Aorta (tissue), 5 donors: Measurements from ENCODE around the gene PRAMEF10. TPM values are rescaled to one million over a fixed set of nuclear protein-coding genes. Genes with fewer than 3 reads are reported as not detected.
"Not testable (repeated sequence)": the region's sequence is repeated elsewhere in the genome, so short reads cannot be mapped to it uniquely, and the experiment has no call there.

Source experiments
- ATAC-seq: fragments of 200-7000 bp; cut with Tn5 transposase; one replicate; pipeline ENCODE4 v1.9.1; 2022; ENCODE audit warnings: moderate library complexity; ENCODE audit not compliant: low FRiP score
- DNase-seq, 2 donors: peaks; one replicate each; pipeline ENCODE4 v3.0.0-alpha.2; 2020
- H3K27ac ChIP-seq, 2 donors: one replicate each; pipeline ENCODE4 v1.5.1; 2013; ENCODE audit warnings: low read length in 2 of 2, mild to moderate bottlenecking in 2 of 2, moderate library complexity in 2 of 2, control low read depth in 1 of 2, inconsistent platforms in 1 of 2, low read depth in 1 of 2
- H3K27me3 ChIP-seq, 2 donors: one replicate each; pipeline ENCODE4 v1.6.1; 2013; ENCODE audit warnings: control low read depth in 1 of 2, low read length in 1 of 2, mild to moderate bottlenecking in 1 of 2, moderate library complexity in 1 of 2; ENCODE audit not compliant: insufficient read depth in 2 of 2, control insufficient read depth in 1 of 2
- H3K36me3 ChIP-seq, 2 donors: one replicate each; pipeline ENCODE4 v1.6.1; 2013; ENCODE audit warnings: control low read depth in 1 of 2, low read length in 1 of 2, mild to moderate bottlenecking in 1 of 2; ENCODE audit not compliant: insufficient read depth in 2 of 2, control insufficient read depth in 1 of 2
- H3K4me1 ChIP-seq, 2 donors: one replicate each; pipeline ENCODE4 v1.6.1; 2013; ENCODE audit warnings: low read length in 2 of 2, control low read depth in 1 of 2, mild to moderate bottlenecking in 1 of 2, moderate library complexity in 1 of 2; ENCODE audit not compliant: insufficient read depth in 2 of 2, control insufficient read depth in 1 of 2
- H3K4me3 ChIP-seq, 2 donors: one replicate each; pipeline ENCODE4 v1.5.1; 2013; ENCODE audit warnings: low read length in 2 of 2, control low read depth in 1 of 2, mild to moderate bottlenecking in 1 of 2
- H3K9me3 ChIP-seq: one replicate; pipeline ENCODE4 v1.6.1; 2013; ENCODE audit warnings: mild to moderate bottlenecking, low read length; ENCODE audit not compliant: control insufficient read depth
- WGBS, 2 donors: extraction: QIAGEN DNeasy Blood & Tissue Kit; methylation state at CpG; one replicate each; pipeline ENCODE4 v1.1.7; 2013; 5-methylcytosine and 5-hydroxymethylcytosine counted together
- intact Hi-C, 2 donors: fragments of 100-400 bp; cut with DNase I; formaldehyde crosslinking; loops; one replicate each; pipeline versions ENCODE4 v1.14.2 to v1.15.0; 2022
- polyA plus RNA-seq, 2 donors: library from polyadenylated mRNA; stranded (reverse); fragments of 200-250 nt; gene quantifications; one replicate each; pipeline ENCODE4 v1.2.3, GENCODE V29; 2013
- total RNA-seq, 2 donors: library from RNA; stranded (reverse); fragmentation: NEBNext Ultra II Directional; extraction: Animal tissue kit (Norgen Biotek cat#: 25700); gene quantifications; one replicate each; pipeline ENCODE4 v1.2.1, GENCODE V29; 2021
- donor health status: healthy with polysubstance abuse.
- donor health status: Bipolar disorder and iron deficiency.
- donor health status: DM: no; HTN: no; CAD: no.
- donor health status: DM: no; HTN: no; CAD: no.
- donor health status: DM: yes; HTN: yes; CAD: no.

The PRAMEF10 gene
- total and polyA plus RNA-seq, 4 donors = not detected

DNA sequence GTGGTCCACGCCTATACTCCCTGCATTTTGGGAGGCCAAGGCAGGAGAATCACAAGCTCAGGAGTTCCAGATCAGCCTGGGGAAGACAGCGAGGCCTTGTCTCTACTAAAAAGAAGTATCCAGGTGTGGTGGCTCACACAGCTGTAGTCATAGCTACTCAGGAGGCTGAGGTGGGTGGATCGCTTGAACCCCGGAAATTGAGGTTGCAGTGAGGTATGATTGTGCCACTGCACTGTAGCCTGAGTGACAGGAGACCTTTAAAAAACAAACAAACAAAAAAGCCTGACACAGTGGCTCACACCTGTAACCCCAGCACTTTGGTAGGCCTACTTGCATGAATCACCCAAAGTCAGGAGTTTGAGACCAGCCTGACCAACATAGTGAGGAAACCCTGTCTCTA, 19.6 kb downstream of the PRAMEF10 start:
- WGBS, 2 donors = 83 to 89% methylated on average over 3 of the region's 4 CpGs
- H3K36me3 ChIP-seq, DNase-seq, H3K4me1 ChIP-seq, H3K4me3 ChIP-seq, H3K9me3 ChIP-seq, H3K27ac ChIP-seq, H3K27me3 ChIP-seq, intact Hi-C loops, ATAC-seq: not testable (repeated sequence)

DNA sequence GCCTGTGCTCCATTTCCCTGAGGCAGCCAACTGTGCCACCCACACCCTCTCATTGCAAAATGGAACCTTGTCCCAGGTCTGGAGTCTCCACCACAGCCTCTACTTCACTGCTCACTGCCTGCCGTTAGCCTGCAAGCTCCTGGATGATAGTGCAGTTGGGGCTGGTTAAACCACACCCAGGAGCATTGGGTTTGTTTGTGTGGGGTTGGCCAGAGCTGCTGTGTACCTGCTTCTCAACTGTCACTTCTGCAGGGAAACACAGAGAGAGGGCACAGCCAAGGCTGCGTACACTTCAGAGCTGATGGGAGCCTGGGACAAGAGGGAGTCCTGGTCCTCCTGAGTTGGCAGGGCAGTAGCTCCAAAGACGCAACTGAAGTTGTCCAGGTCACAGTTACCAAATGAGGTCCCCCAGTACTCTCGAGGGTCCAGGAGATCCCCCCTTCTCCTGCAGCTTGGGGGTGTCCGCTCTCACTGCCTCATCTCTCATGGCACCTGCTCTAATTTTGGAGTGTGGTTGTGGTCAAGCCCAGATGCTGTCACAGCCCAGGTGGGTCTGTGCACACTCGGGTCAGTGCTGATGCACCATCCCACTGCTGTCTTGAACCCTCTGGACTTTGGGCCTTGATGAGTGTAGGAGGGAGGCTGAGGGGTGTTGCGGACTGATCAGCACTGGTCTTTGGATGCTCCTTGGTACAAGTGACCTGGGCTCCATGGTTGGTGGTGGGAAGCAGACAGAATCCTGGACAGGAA, 34.8 kb downstream of the PRAMEF10 start:
- H3K9me3 ChIP-seq, H3K4me1 ChIP-seq, H3K27me3 ChIP-seq, H3K4me3 ChIP-seq, DNase-seq, ATAC-seq, H3K36me3 ChIP-seq, intact Hi-C loops, H3K27ac ChIP-seq: not testable (repeated sequence)
- WGBS, 2 donors = 75 to 86% methylated on average over 3 to 5 of the region's 7 CpGs

DNA sequence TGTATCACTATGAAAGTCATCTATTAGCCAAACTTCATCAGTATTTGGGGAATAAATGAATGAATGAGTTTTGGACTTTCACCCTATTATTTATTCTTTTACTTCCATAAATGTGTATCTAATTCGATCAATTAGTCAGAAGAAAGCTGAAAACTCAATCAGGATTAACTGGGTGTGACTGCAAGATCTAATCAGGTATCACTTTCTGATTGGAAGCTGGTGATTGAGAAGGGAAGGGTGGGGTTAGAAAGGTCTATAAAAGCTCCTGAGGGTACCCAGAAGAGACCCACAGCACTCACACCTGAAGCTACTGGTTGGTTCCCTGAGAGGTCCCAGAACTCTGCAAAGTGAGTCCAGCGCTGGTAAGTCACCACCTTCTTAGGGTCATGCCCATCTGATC, 41.3 kb downstream of the PRAMEF10 start, which contains the start of gene PRAMEF2:
Gene PRAMEF2, plus strand, starts transcription at position 301 of the 400 bp plus-strand sequence. CDS start 1,924 bp downstream, outside the sequence.
- H3K27me3 ChIP-seq, H3K36me3 ChIP-seq, H3K4me3 ChIP-seq, H3K27ac ChIP-seq, ATAC-seq, intact Hi-C loops, H3K9me3 ChIP-seq, DNase-seq, H3K4me1 ChIP-seq: not testable (repeated sequence)
- WGBS, 2 donors = 46 to 84% methylated on average over 2 of the region's 2 CpGs

DNA sequence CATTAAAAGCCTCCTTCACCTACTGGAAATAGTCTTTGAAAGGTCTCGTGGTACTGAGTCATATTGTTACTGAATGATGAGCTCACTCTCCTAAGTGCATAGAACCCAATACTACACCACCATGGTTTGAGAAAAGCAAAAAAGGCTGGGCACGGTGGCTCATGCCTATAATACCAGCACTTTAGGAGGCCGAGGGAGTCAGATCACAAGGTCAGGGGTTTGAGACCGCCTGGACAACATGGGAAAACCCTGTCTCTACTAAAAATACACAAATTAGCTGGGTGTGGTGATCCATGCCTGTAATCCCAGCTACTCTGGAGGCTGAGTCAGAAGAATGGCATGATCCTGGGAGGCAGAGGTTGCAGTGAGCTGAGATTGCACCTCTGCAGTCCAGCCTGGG, 46.3 kb downstream of the PRAMEF10 start:
- no peak overlapping the region for H3K27ac ChIP-seq
- no peaks in the 10 kb centered on the region for H3K27me3 ChIP-seq
- 60 to 65% methylated on average over 4 of the region's 4 CpGs for WGBS, 2 donors
- no peaks in the 10 kb centered on the region for H3K36me3 ChIP-seq
- DNase-seq (no peak), ATAC-seq (no peak)
- no peaks in the 10 kb centered on the region for H3K4me1 ChIP-seq
- H3K9me3 ChIP-seq = peaks cover 3% of the 10 kb centered on the region
- H3K4me3 ChIP-seq = no peak overlapping the region
- intact Hi-C loops = no loop called here

DNA sequence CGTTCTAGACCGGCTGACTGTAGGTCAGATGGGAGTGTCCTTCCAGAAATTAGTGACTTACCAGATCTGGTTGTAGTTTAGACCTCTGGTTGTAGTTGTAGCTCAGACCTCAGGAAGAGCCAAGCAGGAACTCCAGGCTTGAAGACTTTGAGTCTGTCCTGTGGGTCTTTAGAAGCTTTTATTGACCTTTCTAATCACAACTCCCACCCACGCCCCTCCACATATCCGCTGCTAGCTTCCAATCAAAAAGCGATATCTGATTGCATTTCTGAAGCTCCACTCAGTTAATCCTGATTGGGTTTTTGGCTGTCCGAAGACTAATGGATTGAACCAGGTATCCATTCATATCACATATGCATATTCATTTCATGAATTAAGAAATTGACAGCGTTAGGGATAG, 49.5 kb downstream of the PRAMEF10 start, which contains the start of gene HNRNPCL1:
Gene HNRNPCL1, minus strand, starts transcription at position 101 of the 400 bp plus-strand sequence. CDS start 431 bp downstream, outside the sequence.
- H3K4me3 ChIP-seq, intact Hi-C loops, H3K27ac ChIP-seq, ATAC-seq, DNase-seq, H3K4me1 ChIP-seq, H3K27me3 ChIP-seq, H3K9me3 ChIP-seq, H3K36me3 ChIP-seq: not testable (repeated sequence)
- WGBS, 2 donors = 87 to 91% methylated on average over 7 of the region's 7 CpGs

Other genes starting within 250 kb of the PRAMEF10 start
- not detected for gene AADACL3, start 182.2 kb downstream of the PRAMEF10 start, total RNA-seq
- gene AADACL3, start 182.2 kb downstream of the PRAMEF10 start, polyA plus RNA-seq = not detected
- not detected for gene CFAP107, start 152.1 kb downstream of the PRAMEF10 start, total RNA-seq
- not detected for gene CFAP107, start 152.1 kb downstream of the PRAMEF10 start, polyA plus RNA-seq
- not detected for gene PRAMEF12, start 124.5 kb downstream of the PRAMEF10 start, total RNA-seq
- not detected for gene PRAMEF12, start 124.5 kb downstream of the PRAMEF10 start, polyA plus RNA-seq
- not detected for gene PRAMEF1, start 106.9 kb downstream of the PRAMEF10 start, total RNA-seq
- gene PRAMEF1, start 106.9 kb downstream of the PRAMEF10 start, polyA plus RNA-seq = not detected
- not detected for gene PRAMEF11, start 66.9 kb downstream of the PRAMEF10 start, total RNA-seq
- gene PRAMEF11, start 66.9 kb downstream of the PRAMEF10 start, polyA plus RNA-seq = not detected
- gene HNRNPCL1, start 49.5 kb downstream of the PRAMEF10 start, total RNA-seq = not detected
- not detected for gene HNRNPCL1, start 49.5 kb downstream of the PRAMEF10 start, polyA plus RNA-seq
- not detected for gene PRAMEF2, start 41.2 kb downstream of the PRAMEF10 start, total RNA-seq
- not detected for gene PRAMEF2, start 41.2 kb downstream of the PRAMEF10 start, polyA plus RNA-seq
- not detected for gene PRAMEF4, start 12.1 kb downstream of the PRAMEF10 start, total RNA-seq
- gene PRAMEF4, start 12.1 kb downstream of the PRAMEF10 start, polyA plus RNA-seq = not detected
- gene PRAMEF7, start 18.3 kb upstream of the PRAMEF10 start, total RNA-seq = not detected
- under 1 TPM in 1 of 2 donors, not detected in 1; 0.20 TPM for gene PRAMEF7, start 18.3 kb upstream of the PRAMEF10 start, polyA plus RNA-seq
- not detected for gene PRAMEF6, start 49.3 kb upstream of the PRAMEF10 start, total RNA-seq
- not detected for gene PRAMEF6, start 49.3 kb upstream of the PRAMEF10 start, polyA plus RNA-seq
- not detected for gene PRAMEF27, start 158.3 kb upstream of the PRAMEF10 start, total RNA-seq
- not detected for gene PRAMEF27, start 158.3 kb upstream of the PRAMEF10 start, polyA plus RNA-seq
- gene HNRNPCL3, start 162.5 kb upstream of the PRAMEF10 start, total RNA-seq = not detected
- gene HNRNPCL3, start 162.5 kb upstream of the PRAMEF10 start, polyA plus RNA-seq = not detected
- not detected for gene PRAMEF25, start 172.5 kb upstream of the PRAMEF10 start, total RNA-seq
- gene PRAMEF25, start 172.5 kb upstream of the PRAMEF10 start, polyA plus RNA-seq = not detected
- gene HNRNPCL2, start 218.6 kb upstream of the PRAMEF10 start, total RNA-seq = not detected
- gene HNRNPCL2, start 218.6 kb upstream of the PRAMEF10 start, polyA plus RNA-seq = not detected